HG03159 (cell line): Measurements from ENCODE around the gene BCR.
"Not testable (repeated sequence)": the region's sequence is repeated elsewhere in the genome, so short reads cannot be mapped to it uniquely, and the experiment has no call there.

Experiments
- ATAC-seq: cut with Tn5 transposase; IDR thresholded peaks from one replicate; pipeline ENCODE4 v1.9.1; 2021; ENCODE audit warnings: mild to moderate bottlenecking, moderate library complexity; ENCODE audit not compliant: unreplicated experiment

BCR gene

DNA sequence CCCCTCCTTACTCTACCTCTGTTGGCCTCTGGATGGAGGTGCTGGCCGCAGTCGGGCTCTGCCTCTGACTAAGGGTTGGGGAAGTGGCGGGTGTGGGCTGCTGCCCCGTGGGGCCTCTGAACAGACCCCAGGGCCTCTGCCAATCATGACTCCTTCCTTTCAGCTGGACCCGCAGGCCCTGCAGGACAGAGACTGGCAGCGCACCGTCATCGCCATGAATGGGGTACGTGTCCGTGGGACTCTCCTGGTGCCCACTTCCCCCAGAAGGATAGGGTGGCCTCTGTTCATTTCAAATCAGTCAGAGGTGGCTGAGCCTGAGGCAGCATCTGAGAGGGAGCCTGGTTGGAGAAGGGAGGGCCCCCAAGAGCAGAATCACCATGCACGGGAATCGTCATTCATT, 129.0 kb downstream of the BCR start:
- ATAC-seq: not testable (repeated sequence)

DNA sequence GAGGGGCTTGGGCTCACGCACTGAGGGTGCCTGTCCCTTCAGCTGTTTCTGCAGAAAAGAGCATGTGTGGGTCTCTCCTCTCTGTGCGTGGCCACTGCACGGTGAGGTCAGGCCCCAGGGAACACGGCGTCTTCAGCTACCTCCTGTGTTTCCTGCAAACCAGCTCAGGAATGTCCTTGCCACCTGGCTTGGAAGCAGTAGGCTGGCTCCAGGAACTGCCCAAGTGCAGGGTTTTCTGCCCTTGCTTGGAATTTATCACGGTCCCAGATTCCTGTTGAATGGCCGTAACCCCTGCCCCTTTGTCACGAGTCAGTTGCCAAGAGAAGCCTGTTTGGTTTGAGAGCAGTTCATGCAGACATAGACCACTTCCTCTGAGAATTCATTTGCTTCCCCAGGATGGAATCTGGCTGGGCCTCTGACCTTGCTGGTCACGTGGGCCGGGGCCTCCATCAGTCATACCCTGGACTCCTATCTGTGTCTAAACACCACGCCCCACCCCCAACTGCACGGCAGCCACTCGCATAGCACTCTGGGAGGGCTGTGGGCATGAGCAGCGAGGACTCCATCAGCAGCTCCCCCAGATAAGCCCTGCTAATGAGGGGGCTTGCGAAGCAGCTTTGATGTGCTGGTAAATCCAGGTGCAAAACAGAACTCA, 130.3 kb downstream of the BCR start:
- ATAC-seq: not testable (repeated sequence)

GRCh38 chr22:23311635-23312420, 131.5 kb downstream of the BCR start:
- not testable (repeated sequence) for ATAC-seq

DNA sequence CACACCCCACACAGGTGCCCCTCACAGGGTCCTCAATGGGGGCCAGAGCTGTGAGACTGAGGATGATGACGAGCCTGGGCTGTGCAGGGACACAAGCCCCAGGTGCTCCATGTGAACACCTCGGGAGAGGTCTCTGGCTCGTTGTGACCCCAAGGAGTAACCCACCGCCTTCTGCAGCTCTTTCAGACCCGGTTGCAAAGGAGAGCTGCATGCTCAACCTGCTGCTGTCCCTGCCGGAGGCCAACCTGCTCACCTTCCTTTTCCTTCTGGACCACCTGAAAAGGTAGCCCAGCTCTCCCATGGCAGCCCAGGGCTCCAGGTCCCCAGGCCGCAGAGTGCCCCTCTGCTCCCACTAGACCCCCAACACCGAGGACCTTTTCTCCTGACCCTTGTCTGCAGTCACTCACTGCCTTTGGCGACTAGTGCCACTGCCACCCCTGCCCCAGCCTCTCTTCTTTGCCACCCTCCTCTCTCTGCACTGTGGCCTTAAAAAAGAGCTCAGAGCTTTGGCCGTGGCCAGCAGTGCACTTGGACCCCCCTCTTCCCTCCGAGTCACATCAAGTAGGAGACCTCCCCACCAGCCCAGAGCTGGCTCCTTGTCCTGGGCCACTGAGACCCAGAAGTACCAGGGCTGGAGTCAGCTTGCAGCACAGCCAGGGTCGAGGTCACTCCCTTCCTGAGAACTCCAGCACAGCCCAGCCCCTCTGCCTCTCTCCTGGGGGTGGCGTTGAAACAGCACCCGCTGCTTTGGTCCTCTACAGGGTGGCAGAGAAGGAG, 133.7 kb downstream of the BCR start:
- no peak for ATAC-seq

GRCh38 chr22:23315341-23315917, 135.1 kb downstream of the BCR start:
- ATAC-seq: no peak

GRCh38 chr22:23316596-23316995, 136.3 kb downstream of the BCR start:
- ATAC-seq: not testable (repeated sequence)

GRCh38 chr22:23318316-23318715, 138.0 kb downstream of the BCR start:
- not testable (repeated sequence) for ATAC-seq

DNA sequence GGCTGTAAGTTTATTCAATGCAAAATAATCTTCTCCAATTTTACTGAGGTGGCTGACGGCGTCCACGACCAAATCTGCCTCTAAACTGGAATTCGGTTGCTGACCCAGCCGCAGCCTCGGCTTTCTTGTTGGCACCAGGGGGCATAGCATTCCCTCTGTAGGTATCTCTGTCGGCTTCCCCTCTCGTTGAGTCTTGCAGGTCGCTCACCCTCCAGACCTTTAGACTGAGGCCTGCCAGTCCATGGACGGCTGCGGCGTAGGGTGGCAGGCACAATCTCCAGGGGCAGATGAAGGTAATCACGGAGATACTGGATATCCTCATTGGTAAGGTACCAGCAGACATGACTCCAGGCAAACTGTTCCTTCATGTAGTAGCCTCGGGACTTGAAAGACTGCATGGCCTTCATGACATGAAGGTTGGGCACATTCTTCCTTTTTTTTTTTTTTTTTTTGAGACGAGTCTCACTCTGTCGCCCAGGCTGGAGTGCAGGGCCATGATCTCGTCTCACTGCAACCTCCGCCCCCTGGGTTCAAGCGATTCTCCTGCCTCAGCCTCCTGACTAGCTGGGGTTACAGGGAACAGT, 142.3 kb downstream of the BCR start:
- ATAC-seq: not testable (repeated sequence)

- not testable (repeated sequence) for ATAC-seq
Measured at GRCh38 chr22:23323960-23324688, 143.8 kb downstream of the BCR start.

DNA sequence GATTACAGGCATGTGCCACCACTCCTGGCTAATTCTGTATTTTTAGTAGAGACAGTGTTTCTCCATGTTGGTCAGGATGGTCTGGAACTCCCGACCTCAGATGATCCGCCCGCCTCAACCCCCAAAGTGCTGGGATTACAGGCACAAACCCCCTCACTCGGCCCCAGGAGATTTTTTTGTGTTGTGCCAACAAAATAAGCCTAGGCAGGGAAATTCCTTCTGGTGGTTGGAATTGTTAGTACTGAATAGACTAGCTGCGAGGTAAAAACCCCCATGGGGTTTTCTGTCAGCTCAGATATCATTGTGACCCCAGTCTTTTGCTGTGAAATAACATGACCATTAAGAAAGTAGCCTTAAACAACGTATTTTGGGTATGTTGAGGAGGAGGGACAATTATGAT, 144.9 kb downstream of the BCR start:
- no peak for ATAC-seq

DNA sequence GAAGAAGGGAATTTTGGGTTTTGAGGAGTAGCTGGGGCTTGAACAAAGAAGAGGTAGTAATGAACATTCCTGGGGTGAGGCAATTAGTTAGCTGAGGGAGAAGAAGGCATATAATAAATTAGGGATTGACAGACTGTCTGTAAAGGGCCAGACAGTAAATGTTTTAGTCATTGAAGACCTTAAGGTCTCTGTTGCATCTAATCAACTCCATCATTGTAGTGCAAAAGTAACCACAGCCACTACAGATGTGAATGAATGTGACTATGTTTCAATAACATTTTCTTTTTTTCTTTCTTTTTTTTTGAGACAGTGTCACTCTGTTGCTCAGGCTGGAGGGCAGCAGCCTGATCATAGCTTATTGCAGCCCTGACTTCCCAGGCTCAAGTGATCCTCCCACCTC, 153.5 kb downstream of the BCR start:
- not testable (repeated sequence) for ATAC-seq

- ATAC-seq: not testable (repeated sequence)
Measured at GRCh38 chr22:23337672-23338071, 157.4 kb downstream of the BCR start.

DNA sequence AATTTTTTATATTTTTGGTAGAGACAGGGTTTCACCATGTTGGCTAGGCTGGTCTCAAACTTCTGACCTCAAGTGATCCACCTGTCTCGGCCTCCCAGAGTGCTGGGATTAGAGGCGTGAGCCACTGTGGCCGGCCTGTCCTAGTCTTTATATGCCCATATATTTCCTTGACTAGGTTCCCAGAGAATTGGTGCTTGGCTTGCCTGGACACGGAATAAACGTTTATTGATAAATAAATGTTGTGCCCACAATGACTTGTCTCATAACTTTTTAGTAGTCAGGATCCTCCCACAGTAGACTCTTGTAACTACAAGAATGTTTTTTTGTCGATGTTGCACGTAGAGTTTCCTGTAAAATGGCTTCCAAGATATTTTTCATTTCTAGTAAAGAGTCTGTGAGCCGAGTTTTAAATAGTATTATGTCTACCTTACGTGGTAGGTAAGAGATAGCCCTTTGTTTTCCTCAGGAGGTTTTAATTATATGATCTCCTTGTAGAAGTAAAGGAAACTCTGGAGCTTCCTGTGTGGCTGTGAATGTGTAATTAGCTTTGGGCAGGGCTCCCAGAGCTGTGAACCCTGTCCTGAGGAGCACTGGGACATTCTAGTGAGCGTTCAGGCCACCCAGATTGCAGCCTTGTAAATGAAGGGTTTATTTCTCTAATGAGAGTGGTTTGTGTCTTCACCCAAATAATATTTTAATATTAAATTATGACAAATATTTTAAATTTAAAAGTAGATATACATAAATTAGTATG, 161.8 kb downstream of the BCR start:
- ATAC-seq: not testable (repeated sequence)

GRCh38 chr22:23351321-23351720, 171.0 kb downstream of the BCR start:
- ATAC-seq: no peak

- ATAC-seq: no peak
Measured at GRCh38 chr22:23353004-23353403, 172.7 kb downstream of the BCR start.

GRCh38 chr22:23353696-23354095, 173.4 kb downstream of the BCR start:
- no peak for ATAC-seq

GRCh38 chr22:23356094-23356493, 175.8 kb downstream of the BCR start:
- ATAC-seq: no peak

- ATAC-seq: no peak
Measured at GRCh38 chr22:23357053-23357452, 176.7 kb downstream of the BCR start.

DNA sequence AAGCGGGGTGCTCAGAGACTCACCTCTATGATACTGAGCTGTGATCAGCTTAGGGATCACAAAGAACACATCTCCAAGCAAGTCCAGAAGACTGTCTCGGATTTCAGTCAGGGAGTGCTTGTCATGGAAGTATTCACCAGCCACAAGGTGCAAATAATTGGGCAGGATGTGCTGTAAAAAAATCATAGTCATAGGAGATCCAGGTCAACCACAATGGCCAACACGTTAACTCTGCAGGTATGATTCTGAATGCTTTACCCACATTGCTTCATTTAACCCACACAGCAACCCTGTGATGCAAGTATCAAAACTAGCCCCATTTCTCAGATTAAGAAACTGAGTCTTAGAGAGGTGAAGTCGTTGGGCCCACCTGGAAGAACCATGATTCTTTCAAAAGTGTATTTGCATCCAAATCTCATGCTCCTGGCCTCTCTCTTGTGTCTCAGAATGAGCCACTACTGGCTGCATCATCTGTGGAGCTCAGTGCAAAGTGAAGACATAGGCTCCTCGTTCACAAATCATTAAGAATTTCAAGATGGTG, 179.3 kb downstream of the BCR start:
- ATAC-seq: no peak
